ENCODE results near the gene OR6X1.

The OR6X1 gene

GRCh38 chr11:123798079-123798478, 43.8 kb upstream of the OR6X1 start:
- Histone ChIP-seq H3K36me3 (no peaks in the 10 kb centered on the region), H3K9me3 (no peaks in the 10 kb centered on the region), H3K27ac (no peak overlapping the region), H3K27me3 (no peaks in the 10 kb centered on the region), H3K4me1 (no peaks in the 10 kb centered on the region), H3K4me3 (no peak overlapping the region)
- no peak for TF ChIP-seq CTCF (IDR thresholded peaks at IDR 0.05)
- intact Hi-C loops (cut with DNase I; ENCODE audit: low total_unique reads), result no loop called here
- DNase-seq, result no peak

GRCh38 chr11:123797541-123797940, 43.2 kb upstream of the OR6X1 start:
- Histone ChIP-seq H3K4me1 (no peaks in the 10 kb centered on the region), H3K36me3 (no peaks in the 10 kb centered on the region), H3K9me3 (no peaks in the 10 kb centered on the region), H3K27ac (no peak overlapping the region), H3K4me3 (no peak overlapping the region), H3K27me3 (no peaks in the 10 kb centered on the region)
- intact Hi-C loops (cut with DNase I; ENCODE audit: low total_unique reads), result no loop called here
- no peak for DNase-seq
- no peak for TF ChIP-seq CTCF (IDR thresholded peaks at IDR 0.05)

GRCh38 chr11:123797114-123797513, 42.8 kb upstream of the OR6X1 start:
- no peak for DNase-seq
- Histone ChIP-seq H3K36me3 (no peaks in the 10 kb centered on the region), H3K9me3 (no peaks in the 10 kb centered on the region), H3K4me3 (no peak overlapping the region), H3K27ac (no peak overlapping the region), H3K4me1 (no peaks in the 10 kb centered on the region), H3K27me3 (no peaks in the 10 kb centered on the region)
- intact Hi-C loops (cut with DNase I; ENCODE audit: low total_unique reads), result no loop called here
- no peak for TF ChIP-seq CTCF (IDR thresholded peaks at IDR 0.05)

GRCh38 chr11:123796226-123796625, 41.9 kb upstream of the OR6X1 start:
- Histone ChIP-seq H3K9me3 (no peaks in the 10 kb centered on the region), H3K4me3 (no peak overlapping the region), H3K27ac (no peak overlapping the region), H3K36me3 (no peaks in the 10 kb centered on the region), H3K4me1 (no peaks in the 10 kb centered on the region), H3K27me3 (no peaks in the 10 kb centered on the region)
- no peak for DNase-seq
- TF ChIP-seq CTCF (IDR thresholded peaks at IDR 0.05), result no peak
- intact Hi-C loops (cut with DNase I; ENCODE audit: low total_unique reads), result no loop called here

- intact Hi-C loops (cut with DNase I; ENCODE audit: low total_unique reads), result no loop called here
- no peaks in the 10 kb centered on the region for H3K4me1 ChIP-seq
- DNase-seq, result no peak
- H3K36me3 ChIP-seq, result no peaks in the 10 kb centered on the region
- no peaks in the 10 kb centered on the region for H3K27me3 ChIP-seq
- no peaks in the 10 kb centered on the region for H3K9me3 ChIP-seq
- H3K27ac ChIP-seq, result no peak overlapping the region
- H3K4me3 ChIP-seq, result no peak overlapping the region
- TF ChIP-seq CTCF (IDR thresholded peaks at IDR 0.05), result no peak
These were observed 29.2 kb upstream of the OR6X1 start for GRCh38 chr11:123783536-123783935.

- Histone ChIP-seq H3K27me3 (no peaks in the 10 kb centered on the region), H3K36me3 (no peaks in the 10 kb centered on the region), H3K4me3 (no peak overlapping the region), H3K27ac (no peak overlapping the region), H3K9me3 (no peaks in the 10 kb centered on the region), H3K4me1 (no peaks in the 10 kb centered on the region)
- TF ChIP-seq CTCF (IDR thresholded peaks at IDR 0.05), result no peak
- intact Hi-C loops (cut with DNase I; ENCODE audit: low total_unique reads), result no loop called here
- no peak for DNase-seq
These were observed 24.2 kb upstream of the OR6X1 start for GRCh38 chr11:123778511-123778910.

Data from tibial artery (tissue), 4 donors.